Thymus (tissue), 11 donors: ENCODE data around the gene CCDC60. TPM values are rescaled to one million over a fixed set of nuclear protein-coding genes. Genes with fewer than 3 reads are reported as not detected.

ENCODE experiments used
- DNase-seq, 9 donors: peaks; one replicate each; pipeline ENCODE4 v3.0.0-alpha.2; 2013; ENCODE audit warnings: low spot score in 9 of 9, low read depth in 6 of 9, missing footprints in 1 of 9
- H3K27ac ChIP-seq, 2 donors: one replicate each; pipeline ENCODE4 v1.5.1; 2013; ENCODE audit warnings: control low read depth in 1 of 2, low read depth in 1 of 2, low read length in 1 of 2, mild to moderate bottlenecking in 1 of 2, moderate library complexity in 1 of 2
- H3K27me3 ChIP-seq, 2 donors: one replicate each; pipeline ENCODE4 v1.5.1; 2013; ENCODE audit warnings: low read length in 1 of 2; ENCODE audit not compliant: control insufficient read depth in 2 of 2, insufficient read depth in 1 of 2
- H3K36me3 ChIP-seq, 2 donors: one replicate each; pipeline ENCODE4 v1.5.1; 2013; ENCODE audit warnings: low read length in 1 of 2, mild to moderate bottlenecking in 1 of 2, moderate library complexity in 1 of 2; ENCODE audit not compliant: control insufficient read depth in 2 of 2, insufficient read depth in 2 of 2
- H3K4me1 ChIP-seq, 2 donors: one replicate each; pipeline ENCODE4 v1.5.1; 2013; ENCODE audit warnings: low read length in 2 of 2; ENCODE audit not compliant: control insufficient read depth in 2 of 2, insufficient read depth in 2 of 2
- H3K4me3 ChIP-seq, 2 donors: one replicate each; pipeline ENCODE4 v1.5.1; 2013; ENCODE audit warnings: low read length in 2 of 2, control low read depth in 1 of 2, mild to moderate bottlenecking in 1 of 2
- H3K9me3 ChIP-seq, 2 donors: one replicate each; pipeline ENCODE4 v1.5.1; 2013; ENCODE audit warnings: low read length in 1 of 2, mild to moderate bottlenecking in 1 of 2; ENCODE audit not compliant: control insufficient read depth in 2 of 2, insufficient read depth in 1 of 2
- WGBS: extraction: QIAGEN DNeasy Blood & Tissue Kit; methylation state at CpG from one replicate; pipeline ENCODE4 v1.1.7; 2013; 5-methylcytosine and 5-hydroxymethylcytosine counted together
- polyA plus RNA-seq: library from polyadenylated mRNA; stranded (reverse); fragments of 200-250 nt; gene quantifications from one replicate; pipeline ENCODE4 v1.2.3, GENCODE V29; 2013
- total RNA-seq: library from RNA; stranded (reverse); fragments of 120-200 nt; gene quantifications from one replicate; pipeline ENCODE4 v1.2.4, GENCODE V29; 2013
- donor health status: healthy.

Gene CCDC60
- total and polyA plus RNA-seq, 2 donors, result 0.37 to 0.52 TPM

DNA sequence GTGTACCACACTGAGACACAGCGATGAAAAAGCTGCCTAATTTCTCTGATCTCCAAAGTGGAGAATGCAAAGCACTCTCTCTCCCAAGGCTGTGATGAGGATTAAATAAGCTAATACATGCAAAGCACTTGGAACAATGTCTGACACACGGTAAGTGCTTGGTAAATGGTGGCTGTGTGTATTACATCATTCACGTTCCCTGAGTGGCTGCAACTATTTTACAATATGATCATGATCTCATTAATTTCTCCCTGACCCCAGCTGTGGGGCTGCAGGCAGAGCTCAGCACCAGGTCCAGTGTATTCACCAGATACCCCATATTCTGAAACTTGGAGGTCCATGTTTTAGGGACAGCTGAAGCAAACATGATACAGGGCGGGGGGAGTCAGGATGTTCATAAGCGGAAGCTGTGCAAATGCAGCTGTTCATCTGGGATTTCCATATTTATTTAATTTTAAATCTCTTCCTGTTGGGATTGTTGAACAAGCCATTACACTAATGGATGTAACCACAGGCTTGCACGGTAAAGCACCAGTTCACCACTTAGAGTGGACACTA lies 106.4 kb downstream of the CCDC60 start:
- 93% methylated on average over 6 of the region's 6 CpGs for WGBS
- H3K27me3 ChIP-seq, result no peaks in the 10 kb centered on the region

DNA sequence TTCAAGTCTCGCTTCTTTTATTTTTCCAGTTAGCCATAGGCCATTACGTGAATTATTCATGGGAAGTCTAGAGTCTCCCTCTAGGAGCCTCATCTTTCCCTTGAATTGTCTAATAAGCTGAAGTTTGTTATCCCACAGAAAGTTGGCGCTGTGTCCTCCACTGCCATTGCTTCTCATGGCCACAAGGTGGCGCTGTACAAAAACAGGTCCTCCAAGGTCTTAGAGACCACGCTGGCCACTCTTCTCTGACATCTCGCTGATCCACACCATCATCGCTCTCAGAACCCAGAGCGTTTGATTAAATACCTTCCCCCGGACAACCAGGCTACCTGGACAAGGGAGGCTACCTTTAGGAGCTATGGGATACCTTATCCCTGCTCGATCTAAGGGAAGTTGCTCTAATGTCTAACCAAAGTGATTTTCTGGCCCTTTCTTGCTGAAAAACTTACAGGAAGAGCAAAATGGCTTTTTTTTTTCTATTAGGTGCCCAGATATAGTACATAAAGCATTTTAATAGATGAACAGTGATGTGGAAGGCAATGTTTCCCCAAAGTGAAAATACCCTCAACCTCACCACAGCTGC lies 110.0 kb downstream of the CCDC60 start:
- 19% methylated on average over 10 of the region's 10 CpGs for WGBS
- peak in 7 of 9 donors; percentile 2 to 52 (median 26) for DNase-seq
- no peaks in the 10 kb centered on the region for H3K36me3 ChIP-seq

More for the DNA sequence above, 106.4 kb downstream of the CCDC60 start:
- Histone ChIP-seq H3K36me3 (no peaks in the 10 kb centered on the region), H3K4me1 (no peaks in the 10 kb centered on the region), H3K27ac (no peak overlapping the region), H3K9me3 (no peaks in the 10 kb centered on the region), H3K4me3 (no peak overlapping the region)
- DNase-seq, result no peak

DNA sequence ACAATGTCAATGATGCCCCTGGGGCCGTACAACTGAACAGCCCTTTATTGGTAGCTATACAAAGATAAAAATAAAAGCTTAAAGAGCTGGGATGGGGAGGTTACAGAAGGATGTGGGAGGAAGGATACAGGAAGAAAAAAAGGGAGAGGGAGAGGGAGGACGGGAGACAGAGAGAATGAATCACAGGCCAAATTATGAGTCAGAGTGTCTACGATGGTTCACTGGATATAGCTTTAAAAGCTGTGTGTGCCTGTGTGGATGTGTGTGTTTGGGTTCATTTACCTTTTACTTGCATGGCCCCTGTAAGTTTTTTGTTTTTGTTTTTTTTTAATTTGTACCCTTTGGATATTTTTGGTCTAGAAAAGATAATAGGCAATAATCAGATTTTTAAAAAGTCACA lies 111.9 kb downstream of the CCDC60 start:
- no peaks in the 10 kb centered on the region for H3K9me3 ChIP-seq
- H3K36me3 ChIP-seq, result no peaks in the 10 kb centered on the region
- no peak overlapping the region for H3K27ac ChIP-seq
- DNase-seq, result no peak
- H3K27me3 ChIP-seq, result no peaks in the 10 kb centered on the region
- WGBS, result 76% methylated on average over 3 of the region's 3 CpGs
- no peaks in the 10 kb centered on the region for H3K4me1 ChIP-seq
- H3K4me3 ChIP-seq, result no peak overlapping the region

More for the DNA sequence above, 110.0 kb downstream of the CCDC60 start:
- Histone ChIP-seq H3K9me3 (no peaks in the 10 kb centered on the region), H3K27me3 (no peaks in the 10 kb centered on the region), H3K4me1 (no peaks in the 10 kb centered on the region), H3K27ac (no peak overlapping the region), H3K4me3 (no peak overlapping the region)

DNA sequence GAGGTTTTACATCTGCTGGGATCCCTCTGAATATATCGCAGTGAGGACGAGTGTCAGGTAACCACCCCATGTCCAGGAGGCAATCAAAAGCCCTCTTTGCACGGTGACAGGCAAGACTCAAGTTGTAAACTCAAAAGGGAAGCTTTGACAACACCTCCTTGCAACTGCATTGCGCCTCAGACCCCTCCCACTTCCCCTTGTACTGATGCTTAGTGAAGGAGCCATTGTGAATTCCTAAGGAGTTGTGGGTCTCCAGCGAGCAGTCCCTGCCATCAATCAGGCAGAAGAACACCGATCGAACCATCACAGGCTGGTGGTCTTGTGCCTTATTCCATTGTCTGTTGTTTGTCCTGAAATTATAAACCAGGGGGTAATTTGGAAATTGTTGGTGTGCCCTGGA lies 112.6 kb downstream of the CCDC60 start:
- H3K36me3 ChIP-seq, result no peaks in the 10 kb centered on the region
- 46% methylated on average over 7 of the region's 7 CpGs for WGBS
- DNase-seq, result no peak

DNA sequence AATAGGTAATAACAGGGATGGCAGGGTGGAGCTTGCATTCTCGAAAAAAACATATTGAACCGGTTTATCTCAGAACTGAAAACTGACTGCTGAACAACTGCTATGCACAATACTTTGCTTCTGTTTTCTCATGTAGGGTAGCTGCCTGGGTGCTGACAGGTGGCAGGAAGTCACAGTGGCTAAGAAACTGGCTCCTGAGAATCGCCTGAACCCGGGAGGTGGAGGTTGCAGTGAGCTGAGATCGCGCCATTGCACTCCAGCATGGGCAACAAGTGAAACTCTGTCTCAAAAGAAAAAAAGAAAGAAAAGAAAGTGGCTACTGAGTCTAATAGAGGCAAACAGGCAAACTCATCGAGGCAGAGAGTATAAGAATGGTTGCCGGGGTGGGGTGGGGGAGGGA lies 113.1 kb downstream of the CCDC60 start:
- Histone ChIP-seq H3K4me3 (no peak overlapping the region), H3K9me3 (no peaks in the 10 kb centered on the region), H3K27ac (no peak overlapping the region), H3K4me1 (no peaks in the 10 kb centered on the region), H3K27me3 (no peaks in the 10 kb centered on the region), H3K36me3 (no peaks in the 10 kb centered on the region)
- no peak for DNase-seq
- 74% methylated on average over 8 of the region's 8 CpGs for WGBS

More for the DNA sequence above, 112.6 kb downstream of the CCDC60 start:
- Histone ChIP-seq H3K4me1 (no peaks in the 10 kb centered on the region), H3K9me3 (no peaks in the 10 kb centered on the region), H3K27me3 (no peaks in the 10 kb centered on the region), H3K4me3 (no peak overlapping the region), H3K27ac (no peak overlapping the region)

DNA sequence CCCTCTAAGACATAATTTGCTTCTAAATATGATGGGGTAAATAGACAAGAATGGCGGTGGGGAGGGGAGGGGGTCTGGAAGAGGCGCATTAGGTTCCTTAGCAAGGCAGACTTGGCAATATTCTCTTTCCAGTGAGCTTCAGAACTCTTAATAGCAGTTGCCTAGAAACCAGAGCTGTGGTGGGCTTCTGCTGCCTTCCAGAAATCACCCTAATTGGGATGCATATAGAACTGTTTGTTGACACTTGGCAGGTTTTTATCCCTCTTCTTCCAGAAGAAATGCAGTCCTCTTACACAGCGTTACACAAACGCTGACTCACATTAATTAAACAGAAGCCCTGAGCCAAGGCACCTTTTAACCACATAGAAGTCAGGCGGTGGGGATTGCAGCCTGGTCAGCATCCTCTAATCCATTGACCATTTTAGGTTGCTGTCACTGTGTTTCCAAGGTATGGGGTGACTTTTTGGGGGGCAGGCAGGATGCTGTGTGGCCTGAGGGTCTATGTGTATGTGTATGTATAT lies 114.1 kb downstream of the CCDC60 start:
- Histone ChIP-seq H3K4me3 (no peak overlapping the region), H3K27ac (no peak overlapping the region), H3K9me3 (no peaks in the 10 kb centered on the region), H3K36me3 (no peaks in the 10 kb centered on the region), H3K4me1 (no peaks in the 10 kb centered on the region), H3K27me3 (no peaks in the 10 kb centered on the region)
- no peak for DNase-seq
- WGBS, result 81% methylated on average over 5 of the region's 5 CpGs

DNA sequence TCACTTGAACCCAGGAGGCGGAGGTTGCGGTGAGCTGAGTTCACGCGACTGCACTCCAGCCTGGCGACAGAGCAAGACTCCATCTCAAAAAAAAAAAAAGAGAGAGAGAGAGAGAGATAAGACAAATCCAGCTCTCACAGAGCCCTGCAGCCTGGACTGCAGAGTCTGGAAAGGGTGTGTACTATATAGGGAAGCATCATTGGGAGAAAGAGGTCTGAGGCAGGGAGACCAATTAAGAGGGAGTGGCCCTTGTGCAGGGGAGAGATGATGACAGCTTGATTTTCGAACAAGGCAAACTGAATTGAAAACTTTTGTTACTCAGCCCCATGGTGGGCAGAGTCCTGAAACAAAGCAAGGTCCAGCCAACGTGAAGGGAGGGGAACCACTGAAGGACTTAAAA lies 116.2 kb downstream of the CCDC60 start:
- Histone ChIP-seq H3K36me3 (no peaks in the 10 kb centered on the region), H3K27me3 (no peaks in the 10 kb centered on the region), H3K4me1 (no peaks in the 10 kb centered on the region), H3K9me3 (no peaks in the 10 kb centered on the region), H3K4me3 (no peak overlapping the region), H3K27ac (no peak overlapping the region)
- DNase-seq, result no peak
- WGBS, result 95% methylated on average over 7 of the region's 7 CpGs

DNA sequence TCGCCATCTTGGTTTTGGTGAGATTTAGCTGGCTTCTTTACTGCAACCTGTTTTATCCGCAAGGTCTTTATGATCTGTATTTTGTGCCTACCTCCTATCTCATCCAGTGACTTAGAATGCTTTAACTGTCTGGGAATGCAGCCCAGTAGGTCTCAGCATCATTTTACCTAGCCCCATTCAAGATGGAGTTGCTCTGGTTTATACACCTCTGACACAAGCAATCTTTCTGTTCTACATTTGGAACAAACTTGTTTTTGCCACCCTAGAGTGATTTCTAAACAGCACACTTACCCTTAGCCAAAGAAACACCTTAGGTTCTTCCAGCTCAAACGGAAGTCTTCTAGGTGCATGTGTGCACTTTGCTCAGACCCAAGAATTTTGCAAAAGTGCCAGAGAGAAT lies 122.3 kb downstream of the CCDC60 start:
- no peaks in the 10 kb centered on the region for H3K27me3 ChIP-seq
- DNase-seq, result no peak
- H3K36me3 ChIP-seq, result no peaks in the 10 kb centered on the region
- no peaks in the 10 kb centered on the region for H3K9me3 ChIP-seq
- no peaks in the 10 kb centered on the region for H3K4me1 ChIP-seq
- WGBS, result 91% methylated on average over 3 of the region's 3 CpGs
- no peak overlapping the region for H3K4me3 ChIP-seq
- no peak overlapping the region for H3K27ac ChIP-seq

DNA sequence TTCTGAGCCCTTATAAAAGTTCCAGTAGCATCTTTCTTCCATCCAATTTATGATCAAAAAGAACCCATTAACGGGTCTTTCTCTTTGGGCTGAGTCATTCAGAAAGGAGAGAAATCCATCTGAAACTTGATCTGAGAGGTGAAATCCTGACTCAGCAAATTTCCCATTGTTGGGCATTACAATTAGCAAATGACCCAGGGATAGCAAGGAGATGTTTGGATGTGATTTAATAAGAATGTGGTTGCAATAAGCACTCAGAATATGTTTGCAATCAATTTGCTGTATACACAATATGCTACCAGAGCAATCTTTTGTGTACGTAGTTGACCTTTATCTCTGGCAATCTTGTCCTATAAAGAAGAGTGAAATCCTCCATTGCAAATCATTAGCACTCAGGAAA lies 122.7 kb downstream of the CCDC60 start:
- WGBS, result 81% methylated on average over 2 of the region's 2 CpGs
- H3K4me3 ChIP-seq, result no peak overlapping the region
- no peaks in the 10 kb centered on the region for H3K27me3 ChIP-seq
- no peaks in the 10 kb centered on the region for H3K9me3 ChIP-seq
- no peaks in the 10 kb centered on the region for H3K4me1 ChIP-seq
- DNase-seq, result no peak
- no peak overlapping the region for H3K27ac ChIP-seq
- no peaks in the 10 kb centered on the region for H3K36me3 ChIP-seq
